Memory B cell (primary cell): Measurements from ENCODE around the gene ARHGDIB.

Experiments
- ATAC-seq: fragments of 150-1000 bp; cut with Tn5 transposase; 2 replicates; pipeline ENCODE4 v1.10.0; 2021; ENCODE audit warnings: low read depth, mild to moderate bottlenecking, moderate library complexity
- DNase-seq, 2 donors: peaks; one replicate each; pipeline ENCODE4 v3.0.0; 2022; ENCODE audit warnings: low spot score in 2 of 2
- H3K27ac Mint-ChIP-seq: one replicate; pipeline ENCODE4 v1.8.0; 2022; ENCODE audit warnings: mild to moderate bottlenecking, moderate library complexity, mixed read lengths
- H3K27me3 Mint-ChIP-seq: one replicate; pipeline ENCODE4 v1.8.0; 2022; ENCODE audit warnings: mixed read lengths
- H3K36me3 Mint-ChIP-seq: one replicate; pipeline ENCODE4 v1.8.0; 2022; ENCODE audit warnings: mild to moderate bottlenecking, mixed read lengths
- H3K4me1 Mint-ChIP-seq: one replicate; pipeline ENCODE4 v1.8.0; 2022; ENCODE audit warnings: mixed read lengths
- H3K4me3 Mint-ChIP-seq: one replicate; pipeline ENCODE4 v1.8.0; 2022; ENCODE audit warnings: mild to moderate bottlenecking, moderate library complexity, mixed read lengths
- H3K9me3 Mint-ChIP-seq: one replicate; pipeline ENCODE4 v1.8.0; 2022; ENCODE audit warnings: mixed read lengths

Gene ARHGDIB

DNA sequence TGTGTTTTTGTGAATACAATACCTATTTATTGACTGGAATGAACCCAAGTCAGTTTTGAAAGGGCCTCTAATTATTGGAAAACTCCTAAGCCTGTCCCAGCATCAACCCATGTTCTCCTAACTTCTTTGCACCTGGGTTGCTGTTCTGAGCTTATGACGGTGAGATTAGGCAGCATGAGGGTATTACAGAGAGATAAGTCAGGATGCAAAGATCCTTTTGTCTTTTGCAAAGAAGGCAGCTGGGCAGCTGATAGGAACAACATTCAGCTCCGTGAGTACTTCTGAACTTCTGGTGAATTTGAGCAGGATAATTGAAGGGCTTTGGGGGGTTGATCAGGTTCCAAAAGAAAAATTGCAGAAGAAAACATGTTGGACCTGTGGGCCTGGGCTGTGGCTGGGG is 11.4 kb upstream of the ARHGDIB start, which contains the start of gene PDE6H:
Gene PDE6H, plus strand, starts transcription at position 227 of the 400 bp plus-strand sequence. CDS start 4,971 bp downstream, outside the sequence.
- DNase-seq (no peak), ATAC-seq (no peak)
- Mint-ChIP-seq H3K9me3 (no peaks in the 10 kb centered on the region), H3K4me3 (no peak within 1 kb of the TSS), H3K36me3 (no peaks in the 10 kb centered on the region), H3K27me3 (no peaks in the 10 kb centered on the region), H3K27ac (no peak within 1 kb of the TSS), H3K4me1 (peaks cover 6% of the 10 kb centered on the region)

DNA sequence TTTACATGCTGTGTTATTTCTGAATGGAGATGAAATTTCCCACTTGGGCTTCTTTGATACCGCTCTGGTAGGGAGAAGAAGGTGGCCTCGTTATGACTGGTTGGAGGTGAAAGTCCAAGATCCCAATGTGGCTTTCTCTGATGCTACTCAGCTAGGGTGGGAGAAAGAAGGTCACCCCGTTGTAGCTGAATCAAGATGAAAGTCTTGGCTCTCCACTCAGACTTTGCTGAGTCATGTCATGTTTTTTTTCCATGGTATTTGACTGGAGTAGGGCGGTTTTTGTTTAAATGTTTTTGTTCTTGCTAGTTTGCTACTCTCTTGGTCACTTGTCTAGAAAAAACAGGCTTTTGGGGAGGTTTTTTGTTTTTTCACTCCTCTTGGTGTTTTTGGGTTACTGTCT is 9.1 kb upstream of the ARHGDIB start:
- no peak for ATAC-seq
- no peaks in the 10 kb centered on the region for H3K9me3 Mint-ChIP-seq
- peaks cover 11% of the 10 kb centered on the region for H3K4me1 Mint-ChIP-seq
- no peak overlapping the region for H3K27ac Mint-ChIP-seq
- DNase-seq = no peak
- H3K27me3 Mint-ChIP-seq = no peaks in the 10 kb centered on the region
- H3K36me3 Mint-ChIP-seq = no peaks in the 10 kb centered on the region
- H3K4me3 Mint-ChIP-seq = no peak overlapping the region

DNA sequence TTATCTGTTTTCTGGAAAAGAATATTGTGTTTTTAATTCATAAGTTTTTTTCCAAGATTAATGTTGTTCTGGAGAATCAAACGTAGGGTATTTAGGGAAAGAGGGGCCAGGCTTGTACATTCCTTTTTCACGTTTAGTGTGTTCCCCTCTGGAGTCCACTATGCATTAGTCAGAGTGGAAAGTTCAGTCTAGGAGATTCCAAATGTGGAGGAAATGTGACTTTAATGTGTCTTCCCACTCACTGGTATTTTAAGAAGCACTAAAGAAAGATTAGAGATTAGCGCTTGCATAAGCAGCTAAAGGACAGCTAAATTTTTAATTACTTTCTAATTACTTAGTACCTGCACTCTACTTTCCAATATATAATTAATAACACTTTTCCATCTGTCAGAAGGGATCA is 7.1 kb upstream of the ARHGDIB start:
- no peak overlapping the region for H3K4me3 Mint-ChIP-seq
- H3K27me3 Mint-ChIP-seq = no peaks in the 10 kb centered on the region
- DNase-seq = no peak
- H3K27ac Mint-ChIP-seq = no peak overlapping the region
- peaks cover 15% of the 10 kb centered on the region for H3K4me1 Mint-ChIP-seq
- ATAC-seq = no peak
- no peaks in the 10 kb centered on the region for H3K9me3 Mint-ChIP-seq
- H3K36me3 Mint-ChIP-seq = no peaks in the 10 kb centered on the region

DNA sequence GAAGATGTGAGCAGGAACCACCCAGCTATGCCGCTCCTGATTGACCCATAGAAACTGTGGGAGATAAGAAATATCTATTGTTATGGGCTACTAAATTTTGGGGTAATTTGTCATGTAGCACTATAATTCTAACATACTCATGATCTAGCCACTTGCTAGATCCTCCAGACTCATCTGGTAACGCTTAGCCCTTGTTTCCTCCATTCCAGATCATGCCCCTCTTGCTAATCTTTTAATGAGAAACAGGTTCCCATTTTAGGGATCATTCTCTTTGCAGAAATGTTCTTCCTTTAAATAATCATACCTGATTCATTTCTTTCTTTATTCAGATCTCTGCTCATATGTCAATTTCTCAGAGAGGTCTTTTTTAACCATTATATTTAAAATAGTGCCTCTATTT is 3.8 kb upstream of the ARHGDIB start:
- Mint-ChIP-seq H3K27me3 (no peaks in the 10 kb centered on the region), H3K9me3 (no peaks in the 10 kb centered on the region), H3K27ac (peak overlapping the region; percentile 92), H3K36me3 (peaks cover 3% of the 10 kb centered on the region), H3K4me3 (no peak overlapping the region), H3K4me1 (peaks cover 18% of the 10 kb centered on the region)
- ATAC-seq = no peak
- no peak for DNase-seq

DNA sequence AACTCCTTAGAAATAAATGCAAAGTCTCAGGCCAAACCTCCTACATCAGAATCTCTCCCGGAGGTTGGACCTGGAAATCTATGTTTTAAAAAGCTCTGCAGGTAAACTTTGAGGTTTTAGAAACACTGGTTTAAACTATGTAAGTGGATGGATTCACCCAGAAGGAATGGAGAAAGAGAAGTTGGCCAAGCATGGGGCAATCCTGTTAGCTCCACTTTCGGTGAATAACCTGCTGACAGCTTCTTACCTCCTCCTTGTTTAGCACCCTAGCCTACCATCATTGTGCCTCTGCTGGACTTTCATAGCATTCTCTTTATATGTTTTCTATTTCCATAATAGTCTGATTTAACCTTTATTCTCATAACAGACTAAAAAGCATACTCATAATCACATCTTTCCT is 3.0 kb upstream of the ARHGDIB start:
- Mint-ChIP-seq H3K4me3 (no peak overlapping the region), H3K4me1 (peaks cover 21% of the 10 kb centered on the region), H3K27me3 (no peaks in the 10 kb centered on the region), H3K36me3 (peaks cover 6% of the 10 kb centered on the region), H3K27ac (peak overlapping the region; percentile 92), H3K9me3 (no peaks in the 10 kb centered on the region)
- no peak for DNase-seq
- ATAC-seq = no peak

DNA sequence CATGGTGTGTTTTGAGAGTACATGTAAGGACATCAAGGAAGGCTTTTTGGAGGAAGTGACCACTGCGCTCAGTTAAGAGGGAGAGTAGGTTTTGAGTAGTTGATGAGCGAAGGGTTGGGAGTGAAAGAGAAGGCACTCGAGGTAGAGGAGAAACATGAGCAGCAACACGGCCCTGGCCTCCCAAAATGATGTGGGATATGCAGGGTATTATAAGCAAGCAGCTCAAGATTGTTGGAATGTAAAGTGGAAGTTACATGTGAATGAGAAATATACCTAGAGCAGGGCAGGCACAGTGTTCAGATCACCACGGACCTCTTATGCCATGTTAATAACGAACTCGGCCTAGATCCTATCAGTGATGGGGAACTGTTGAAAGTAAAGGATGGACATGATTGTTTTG is 2.1 kb upstream of the ARHGDIB start:
- peaks cover 12% of the 10 kb centered on the region for H3K36me3 Mint-ChIP-seq
- H3K27ac Mint-ChIP-seq = peak overlapping the region; percentile 92
- no peaks in the 10 kb centered on the region for H3K9me3 Mint-ChIP-seq
- H3K4me1 Mint-ChIP-seq = peaks cover 27% of the 10 kb centered on the region
- H3K4me3 Mint-ChIP-seq = no peak overlapping the region
- ATAC-seq = no peak
- no peaks in the 10 kb centered on the region for H3K27me3 Mint-ChIP-seq
- no peak for DNase-seq

DNA sequence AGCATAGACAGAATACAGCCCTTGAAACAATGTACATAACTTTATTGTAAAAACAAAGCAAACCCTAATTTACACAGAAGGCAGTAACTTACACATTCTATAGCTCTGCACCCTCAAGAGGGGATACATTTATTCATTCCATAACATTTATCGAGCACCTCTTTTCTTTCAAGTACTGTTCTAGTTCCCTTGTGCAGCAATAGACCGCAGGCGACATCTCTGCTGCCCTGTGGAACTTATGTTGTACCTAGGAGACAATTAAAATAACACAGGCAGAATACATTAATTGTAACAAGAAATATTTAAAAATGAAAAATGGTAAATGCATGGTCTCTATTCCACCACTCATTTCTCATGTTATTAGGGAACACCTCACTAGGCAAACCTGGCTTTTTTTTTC is 1.4 kb upstream of the ARHGDIB start:
- Mint-ChIP-seq H3K4me3 (no peak overlapping the region), H3K4me1 (peaks cover 30% of the 10 kb centered on the region), H3K9me3 (no peaks in the 10 kb centered on the region), H3K27me3 (no peaks in the 10 kb centered on the region), H3K36me3 (peaks cover 12% of the 10 kb centered on the region), H3K27ac (peak overlapping the region; percentile 92)
- no peak for DNase-seq
- ATAC-seq = no peak

DNA sequence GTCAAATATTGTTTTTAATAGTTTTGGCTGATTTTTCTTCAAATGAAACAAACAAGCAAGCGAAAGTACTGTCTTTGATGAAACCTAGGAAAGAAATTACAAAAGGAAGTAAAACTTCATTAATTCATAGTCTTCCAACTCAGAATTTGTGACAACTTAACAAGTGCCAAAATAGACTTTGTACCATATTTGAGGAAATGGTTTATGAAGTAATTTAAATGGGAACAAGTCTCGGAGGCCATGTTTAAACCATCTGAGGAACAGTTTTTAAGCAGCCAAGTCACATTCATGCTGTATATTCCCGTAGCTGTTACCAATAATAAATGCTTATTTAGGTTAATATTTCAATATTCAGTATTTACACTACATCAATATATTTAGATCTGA is 745 bp upstream of the ARHGDIB start:
- H3K27ac Mint-ChIP-seq = peak overlapping the region; percentile 92
- peak overlapping the region; percentile 98 for H3K4me3 Mint-ChIP-seq
- DNase-seq (no peak), ATAC-seq (no peak)
- H3K9me3 Mint-ChIP-seq = no peaks in the 10 kb centered on the region
- no peaks in the 10 kb centered on the region for H3K27me3 Mint-ChIP-seq
- H3K4me1 Mint-ChIP-seq = peaks cover 32% of the 10 kb centered on the region
- peaks cover 15% of the 10 kb centered on the region for H3K36me3 Mint-ChIP-seq

DNA sequence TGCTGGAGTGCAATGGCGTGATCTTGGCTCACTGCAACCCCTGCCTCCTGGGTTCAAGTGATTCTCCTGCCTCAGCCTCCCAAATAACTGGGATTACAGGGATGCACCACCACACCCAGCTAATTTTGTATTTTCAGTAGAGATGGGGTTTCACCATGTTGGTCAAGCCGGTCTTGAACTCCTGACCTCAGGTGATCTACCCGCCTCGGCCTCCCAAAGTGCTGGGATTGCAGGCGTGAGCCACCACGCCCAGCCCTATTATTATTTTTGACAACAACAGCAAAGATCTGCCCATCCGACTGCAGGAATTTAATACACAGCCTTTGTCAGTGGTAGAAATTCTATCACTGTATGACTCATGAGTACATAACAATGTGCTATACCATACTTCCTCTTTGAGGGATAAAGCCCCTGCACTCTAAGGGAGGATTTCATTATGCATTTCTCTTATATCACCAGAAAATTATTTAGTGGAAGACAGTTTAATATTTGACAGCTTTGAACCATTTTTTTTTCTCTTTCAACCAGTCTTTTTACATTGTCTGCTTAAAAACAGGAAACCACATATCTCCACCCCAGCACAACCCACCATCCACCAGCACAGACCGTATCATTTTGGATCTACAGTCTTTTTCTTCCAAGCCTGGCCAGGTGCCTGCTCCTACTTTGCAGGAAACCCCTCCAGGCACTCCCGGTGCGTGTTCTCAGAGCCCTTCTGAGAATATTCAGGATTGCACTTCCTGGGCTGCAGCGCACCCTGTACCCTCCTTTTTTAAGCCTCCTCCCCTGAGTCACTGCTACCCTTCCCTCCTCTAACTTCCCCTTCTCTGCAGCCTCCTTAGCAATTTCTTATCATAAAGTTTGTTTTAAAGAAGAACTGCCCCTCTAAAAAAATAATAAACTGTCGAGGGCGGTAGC is 594 bp downstream of the ARHGDIB start:
- H3K27me3 Mint-ChIP-seq = no peaks in the 10 kb centered on the region
- peak overlapping the region; percentile 92 for H3K27ac Mint-ChIP-seq
- H3K4me3 Mint-ChIP-seq = peak overlapping the region; percentile 98
- no peaks in the 10 kb centered on the region for H3K9me3 Mint-ChIP-seq
- H3K4me1 Mint-ChIP-seq = peaks cover 41% of the 10 kb centered on the region
- H3K36me3 Mint-ChIP-seq = peaks cover 15% of the 10 kb centered on the region
- DNase-seq = no peak
- peak; percentile 52 for ATAC-seq

DNA sequence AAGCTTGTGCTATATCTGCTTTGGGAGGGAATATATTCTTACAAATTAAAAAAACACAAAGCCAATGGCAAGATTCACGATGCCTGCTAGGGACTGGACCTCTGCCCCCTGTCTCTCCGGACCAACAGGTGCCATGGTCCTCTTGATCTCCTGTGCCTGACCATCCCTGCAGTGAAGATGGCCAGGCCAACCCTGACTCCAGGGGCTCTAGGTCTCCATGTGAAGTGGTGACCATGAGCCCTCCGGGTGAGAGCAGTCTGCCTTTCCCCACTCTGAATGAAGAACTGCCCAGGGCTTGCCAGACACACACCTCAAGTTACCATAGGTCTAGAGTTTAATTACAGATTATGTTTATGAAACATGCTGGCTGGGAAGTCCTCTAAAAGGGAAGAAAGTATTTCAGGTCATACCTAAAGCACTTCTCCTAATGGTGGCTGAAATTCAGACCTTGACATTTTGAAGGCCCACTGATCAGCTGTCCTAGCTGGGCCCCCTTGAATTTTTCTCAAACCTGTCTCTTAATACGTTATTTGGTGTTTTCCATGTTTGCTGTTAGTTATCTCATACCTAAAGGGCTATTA is 1.4 kb downstream of the ARHGDIB start:
- H3K27me3 Mint-ChIP-seq = no peaks in the 10 kb centered on the region
- peaks cover 37% of the 10 kb centered on the region for H3K4me1 Mint-ChIP-seq
- peak overlapping the region; percentile 98 for H3K4me3 Mint-ChIP-seq
- peaks cover 15% of the 10 kb centered on the region for H3K36me3 Mint-ChIP-seq
- DNase-seq = no peak
- ATAC-seq = no peak
- peak overlapping the region; percentile 92 for H3K27ac Mint-ChIP-seq
- no peaks in the 10 kb centered on the region for H3K9me3 Mint-ChIP-seq

DNA sequence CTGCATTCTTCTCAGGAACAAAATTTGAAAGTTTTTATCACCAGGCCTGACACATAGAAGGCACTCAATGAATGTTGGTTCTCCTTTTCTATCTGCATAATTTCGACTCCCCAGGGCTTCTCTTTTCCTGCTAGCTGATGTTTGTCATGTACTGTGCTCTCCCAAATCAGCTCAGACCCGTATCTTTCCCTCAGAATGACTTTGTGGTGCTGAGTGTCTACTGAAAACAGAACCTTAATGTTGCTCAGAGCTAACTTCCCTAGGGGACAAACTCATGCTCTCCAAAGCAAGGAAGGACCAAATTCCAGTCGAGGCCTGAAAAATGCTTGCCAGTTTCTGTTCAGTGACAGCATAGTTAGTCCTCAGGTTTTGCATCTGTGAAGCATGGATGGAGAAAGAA is 1.9 kb downstream of the ARHGDIB start:
- Mint-ChIP-seq H3K27ac (peak overlapping the region; percentile 92), H3K9me3 (no peaks in the 10 kb centered on the region), H3K4me1 (peaks cover 38% of the 10 kb centered on the region), H3K27me3 (no peaks in the 10 kb centered on the region), H3K36me3 (peaks cover 16% of the 10 kb centered on the region), H3K4me3 (peak overlapping the region; percentile 98)
- DNase-seq (peak in 1 of 2 donors; percentile 25), ATAC-seq (peak; percentile 12)

DNA sequence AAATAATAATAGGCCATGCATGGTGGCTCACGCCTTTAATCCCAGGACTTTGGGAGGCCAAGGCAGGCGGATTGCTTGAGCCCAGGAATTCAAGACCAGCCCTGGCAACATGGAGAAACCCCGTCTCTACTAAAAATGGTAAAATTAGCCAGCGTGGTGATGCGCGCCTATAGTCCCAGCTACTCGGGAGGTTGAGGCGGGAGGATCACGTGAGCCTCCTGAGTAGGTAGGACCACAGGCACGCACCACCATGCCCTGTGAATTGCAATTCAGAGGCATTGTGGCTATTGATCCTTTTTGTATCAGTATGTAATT is 2.3 kb downstream of the ARHGDIB start:
- peaks cover 20% of the 10 kb centered on the region for H3K36me3 Mint-ChIP-seq
- no peak for ATAC-seq
- no peaks in the 10 kb centered on the region for H3K9me3 Mint-ChIP-seq

DNA sequence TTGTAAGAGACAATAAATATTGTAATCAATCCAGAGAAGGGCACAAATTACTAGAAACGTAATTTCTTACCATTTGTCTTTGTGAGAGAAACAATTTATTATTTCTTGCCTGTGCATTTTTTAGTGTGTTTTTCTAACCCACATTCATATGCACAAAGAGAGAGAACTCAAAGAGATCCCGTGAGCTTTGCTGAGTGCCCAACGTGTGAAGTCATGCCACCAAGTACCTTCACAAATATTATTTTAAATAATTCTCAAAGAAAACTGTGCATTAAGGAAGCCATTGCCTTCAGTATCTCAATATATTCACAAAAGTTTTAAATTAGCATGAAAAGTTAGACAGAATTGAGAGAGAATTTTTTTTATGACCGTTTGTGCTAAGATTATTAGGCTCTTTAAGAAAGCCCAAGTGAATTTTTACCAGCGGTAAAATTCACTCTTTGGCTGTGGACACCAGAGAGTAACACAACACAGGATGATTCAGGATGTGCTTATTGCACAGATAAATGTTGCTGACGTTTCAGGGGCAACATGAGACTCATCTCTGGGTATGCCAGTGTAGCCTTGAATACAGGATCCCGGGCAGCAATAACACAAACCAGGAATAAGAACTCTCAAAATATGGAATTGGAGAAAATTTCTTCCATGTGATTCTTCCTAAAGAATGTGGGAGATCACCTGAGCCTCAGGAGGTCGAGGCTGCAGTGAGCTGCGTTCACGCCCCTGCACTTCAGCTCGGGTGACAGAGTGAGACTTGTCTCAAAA is 2.9 kb downstream of the ARHGDIB start:
- H3K27ac Mint-ChIP-seq = peak overlapping the region; percentile 92
- DNase-seq (no peak), ATAC-seq (no peak)
- H3K36me3 Mint-ChIP-seq = peaks cover 25% of the 10 kb centered on the region
- H3K9me3 Mint-ChIP-seq = no peaks in the 10 kb centered on the region
- H3K4me1 Mint-ChIP-seq = peaks cover 42% of the 10 kb centered on the region
- no peaks in the 10 kb centered on the region for H3K27me3 Mint-ChIP-seq
- peak overlapping the region; percentile 98 for H3K4me3 Mint-ChIP-seq

More for the DNA sequence above, 2.3 kb downstream of the ARHGDIB start:
- Mint-ChIP-seq H3K4me1 (peaks cover 41% of the 10 kb centered on the region), H3K4me3 (peak overlapping the region; percentile 98), H3K27ac (peak overlapping the region; percentile 92), H3K27me3 (no peaks in the 10 kb centered on the region)
- DNase-seq = no peak

DNA sequence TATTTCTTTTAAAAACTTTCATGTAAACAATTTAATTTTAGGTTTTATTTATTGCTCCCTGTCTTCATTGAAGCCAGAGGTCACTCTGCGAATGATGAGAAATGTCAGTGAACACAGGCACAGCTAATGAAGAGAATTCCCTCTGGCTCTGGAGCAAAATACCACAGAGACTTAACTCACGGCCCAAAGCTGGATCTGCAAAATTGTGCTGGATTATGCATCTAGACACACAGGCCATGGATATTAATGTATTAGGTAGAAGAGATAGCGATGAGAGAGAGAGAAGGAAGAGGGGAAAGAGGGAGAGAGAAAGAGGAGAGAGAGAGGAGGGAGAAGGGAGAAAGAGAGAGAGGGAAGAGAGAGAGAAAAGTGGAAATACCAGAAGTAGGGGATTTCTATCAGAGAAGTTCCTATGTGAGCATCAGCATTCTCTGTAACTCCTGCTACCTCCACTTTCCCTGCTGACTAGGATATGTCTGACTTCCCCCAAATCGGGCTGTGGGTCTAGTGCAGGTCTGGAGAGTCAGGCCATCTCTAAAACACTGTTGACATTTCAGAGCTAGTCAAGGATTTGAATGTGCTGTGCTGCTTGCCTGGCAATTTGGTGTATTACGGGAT is 3.7 kb downstream of the ARHGDIB start:
- H3K36me3 Mint-ChIP-seq = peaks cover 25% of the 10 kb centered on the region
- H3K27me3 Mint-ChIP-seq = no peaks in the 10 kb centered on the region

More for the DNA sequence above, 3.7 kb downstream of the ARHGDIB start:
- Mint-ChIP-seq H3K27ac (peak overlapping the region; percentile 92), H3K9me3 (no peaks in the 10 kb centered on the region), H3K4me1 (peaks cover 41% of the 10 kb centered on the region), H3K4me3 (peak overlapping the region; percentile 98)
- no peak for DNase-seq
- ATAC-seq = no peak
